ENCODE results near the gene PAX6.

The PAX6 gene

GRCh38 chr11:31823644-31824331 is 12.7 kb upstream of the PAX6 start:
- H3K4me3 ChIP-seq (ENCODE audit: low read depth, low read length), result no peak overlapping the region
- in situ Hi-C loops (cut with HindIII; ENCODE audit: low sequenced_read_pairs), result no loop called here
- TF ChIP-seq CTCF (IDR thresholded peaks at IDR 0.05; ENCODE audit: low read depth, low read length, missing control alignments), result no peak
- no peak for DNase-seq (ENCODE audit: low read depth)

- in situ Hi-C loops (cut with HindIII; ENCODE audit: low sequenced_read_pairs), result no loop called here
- no peak for TF ChIP-seq CTCF (IDR thresholded peaks at IDR 0.05; ENCODE audit: low read depth, low read length, missing control alignments)
- no peak overlapping the region for H3K4me3 ChIP-seq (ENCODE audit: low read depth, low read length)
- DNase-seq (ENCODE audit: low read depth), result no peak
Observed at GRCh38 chr11:31822927-31823643, 12.0 kb upstream of the PAX6 start.

GRCh38 chr11:31822175-31822926 is 11.2 kb upstream of the PAX6 start:
- no peak overlapping the region for H3K4me3 ChIP-seq (ENCODE audit: low read depth, low read length)
- TF ChIP-seq CTCF (IDR thresholded peaks at IDR 0.05; ENCODE audit: low read depth, low read length, missing control alignments), result no peak
- DNase-seq (ENCODE audit: low read depth), result no peak
- in situ Hi-C loops (cut with HindIII; ENCODE audit: low sequenced_read_pairs), result no loop called here

GRCh38 chr11:31821766-31822165 is 10.6 kb upstream of the PAX6 start:
- DNase-seq (ENCODE audit: low read depth), result no peak
- no peak for TF ChIP-seq CTCF (IDR thresholded peaks at IDR 0.05; ENCODE audit: low read depth, low read length, missing control alignments)
- in situ Hi-C loops (cut with HindIII; ENCODE audit: low sequenced_read_pairs), result no loop called here
- no peak overlapping the region for H3K4me3 ChIP-seq (ENCODE audit: low read depth, low read length)

GRCh38 chr11:31821235-31821764 is 10.2 kb upstream of the PAX6 start:
- in situ Hi-C loops (cut with HindIII; ENCODE audit: low sequenced_read_pairs), result no loop called here
- H3K4me3 ChIP-seq (ENCODE audit: low read depth, low read length), result no peak overlapping the region
- no peak for DNase-seq (ENCODE audit: low read depth)
- TF ChIP-seq CTCF (IDR thresholded peaks at IDR 0.05; ENCODE audit: low read depth, low read length, missing control alignments), result no peak

- TF ChIP-seq CTCF (IDR thresholded peaks at IDR 0.05; ENCODE audit: low read depth, low read length, missing control alignments), result no peak
- in situ Hi-C loops (cut with HindIII; ENCODE audit: low sequenced_read_pairs), result no loop called here
- no peak overlapping the region for H3K4me3 ChIP-seq (ENCODE audit: low read depth, low read length)
- DNase-seq (ENCODE audit: low read depth), result no peak
Observed at GRCh38 chr11:31820438-31820818, 9.3 kb upstream of the PAX6 start.

Data from astrocyte of the cerebellum (primary cell).